Measurements from ENCODE around the gene SHC2. TPM values are rescaled to one million over a fixed set of nuclear protein-coding genes. Genes with fewer than 3 reads are reported as not detected.
A peak's percentile ranks its signal among the peaks of the same experiment; 100 is the strongest.

SHC2 gene
- polyA plus RNA-seq, 1 of the 3 experiments (the other 2 are of a cell fraction): 0.64 TPM

- no peak within 1 kb of the TSS for H3K27ac ChIP-seq (ENCODE audit: low read depth in 2 of 2, low read length in 1 of 2)
- H3K9me3 ChIP-seq: no peaks in the 10 kb centered on the region
- WGBS (ENCODE audit: low lambda C conversion rate): 37% methylated on average over 23 of the region's 33 CpGs
- peaks cover 8% of the 10 kb centered on the region for H3F3A ChIP-seq (replicated peaks; ENCODE audit: insufficient read depth)
- DNase-seq: no peak
- H3K9me2 ChIP-seq: no peaks in the 10 kb centered on the region
- ChIA-PET CTCF (interaction anchor here (0.7 to 4.0 kb wide), 5 partner anchors 11 to 112 kb away, joined by 3 to 31 read pairs (median 4); partner anchors contain the start of gene TPGS1), POLR2A (no interaction called here)
- H3K4me2 ChIP-seq: no peak within 1 kb of the TSS
- H3K4me1 ChIP-seq (ENCODE audit: control insufficient read depth in 1 of 2, insufficient read depth in 2 of 2, low read depth in 1 of 2, low read length in 1 of 2): no peaks in the 10 kb centered on the region; a peak in 1 of 4 replicates
- TF ChIP-seq, protein P1, sequence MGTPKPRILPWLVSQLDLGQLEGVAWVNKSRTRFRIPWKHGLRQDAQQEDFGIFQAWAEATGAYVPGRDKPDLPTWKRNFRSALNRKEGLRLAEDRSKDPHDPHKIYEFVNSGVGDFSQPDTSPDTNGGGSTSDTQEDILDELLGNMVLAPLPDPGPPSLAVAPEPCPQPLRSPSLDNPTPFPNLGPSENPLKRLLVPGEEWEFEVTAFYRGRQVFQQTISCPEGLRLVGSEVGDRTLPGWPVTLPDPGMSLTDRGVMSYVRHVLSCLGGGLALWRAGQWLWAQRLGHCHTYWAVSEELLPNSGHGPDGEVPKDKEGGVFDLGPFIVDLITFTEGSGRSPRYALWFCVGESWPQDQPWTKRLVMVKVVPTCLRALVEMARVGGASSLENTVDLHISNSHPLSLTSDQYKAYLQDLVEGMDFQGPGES (IDR thresholded peaks at IDR 0.05; ENCODE audit: low read depth, low read length): no peak
- TF ChIP-seq PBX3 (IDR thresholded peaks at IDR 0.05): no peak
- TF ChIP-seq SMC3 (IDR thresholded peaks at IDR 0.05; ENCODE audit: low read depth, low read length): no peak
- no peak for TF ChIP-seq MAX (IDR thresholded peaks at IDR 0.05; ENCODE audit: low read depth)
- TF ChIP-seq SIN3A (IDR thresholded peaks at IDR 0.05; ENCODE audit: borderline replicate concordance, low read depth, low read length): no peak
- TF ChIP-seq GATA2 (CRISPR knock-in tag; IDR thresholded peaks at IDR 0.05): no peak
- no peak for TF ChIP-seq RFX5 (IDR thresholded peaks at IDR 0.05; ENCODE audit: low read length)
- TF ChIP-seq, protein P2, sequence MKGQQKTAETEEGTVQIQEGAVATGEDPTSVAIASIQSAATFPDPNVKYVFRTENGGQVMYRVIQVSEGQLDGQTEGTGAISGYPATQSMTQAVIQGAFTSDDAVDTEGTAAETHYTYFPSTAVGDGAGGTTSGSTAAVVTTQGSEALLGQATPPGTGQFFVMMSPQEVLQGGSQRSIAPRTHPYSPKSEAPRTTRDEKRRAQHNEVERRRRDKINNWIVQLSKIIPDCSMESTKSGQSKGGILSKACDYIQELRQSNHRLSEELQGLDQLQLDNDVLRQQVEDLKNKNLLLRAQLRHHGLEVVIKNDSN (IDR thresholded peaks at IDR 0.05; ENCODE audit: borderline replicate concordance, low read depth): no peak
- TF ChIP-seq ELF1 (IDR thresholded peaks at IDR 0.05): no peak
- TF ChIP-seq EP300 (IDR thresholded peaks at IDR 0.05; ENCODE audit: borderline replicate concordance in 1 of 2, low read depth in 1 of 2, low read length in 1 of 2): no peak
- no peak for TF ChIP-seq NFIC (IDR thresholded peaks at IDR 0.05; ENCODE audit: borderline replicate concordance)
- TF ChIP-seq RCOR1 (IDR thresholded peaks at IDR 0.05; ENCODE audit: low read length): no peak
- TF ChIP-seq TAF1 (IDR thresholded peaks at IDR 0.05; ENCODE audit: borderline replicate concordance, low read depth, low read length): no peak
- TF ChIP-seq, protein P3, sequence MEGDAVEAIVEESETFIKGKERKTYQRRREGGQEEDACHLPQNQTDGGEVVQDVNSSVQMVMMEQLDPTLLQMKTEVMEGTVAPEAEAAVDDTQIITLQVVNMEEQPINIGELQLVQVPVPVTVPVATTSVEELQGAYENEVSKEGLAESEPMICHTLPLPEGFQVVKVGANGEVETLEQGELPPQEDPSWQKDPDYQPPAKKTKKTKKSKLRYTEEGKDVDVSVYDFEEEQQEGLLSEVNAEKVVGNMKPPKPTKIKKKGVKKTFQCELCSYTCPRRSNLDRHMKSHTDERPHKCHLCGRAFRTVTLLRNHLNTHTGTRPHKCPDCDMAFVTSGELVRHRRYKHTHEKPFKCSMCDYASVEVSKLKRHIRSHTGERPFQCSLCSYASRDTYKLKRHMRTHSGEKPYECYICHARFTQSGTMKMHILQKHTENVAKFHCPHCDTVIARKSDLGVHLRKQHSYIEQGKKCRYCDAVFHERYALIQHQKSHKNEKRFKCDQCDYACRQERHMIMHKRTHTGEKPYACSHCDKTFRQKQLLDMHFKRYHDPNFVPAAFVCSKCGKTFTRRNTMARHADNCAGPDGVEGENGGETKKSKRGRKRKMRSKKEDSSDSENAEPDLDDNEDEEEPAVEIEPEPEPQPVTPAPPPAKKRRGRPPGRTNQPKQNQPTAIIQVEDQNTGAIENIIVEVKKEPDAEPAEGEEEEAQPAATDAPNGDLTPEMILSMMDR (IDR thresholded peaks at IDR 0.05): no peak
- no peak for TF ChIP-seq MXI1 (IDR thresholded peaks at IDR 0.05; ENCODE audit: low read depth, low read length)
- no peak for TF ChIP-seq FOSL2 (IDR thresholded peaks at IDR 0.05; ENCODE audit: borderline replicate concordance, low read depth)
- no peak for TF ChIP-seq GABPA (IDR thresholded peaks at IDR 0.05; ENCODE audit: low read depth)
- TF ChIP-seq, protein P4, sequence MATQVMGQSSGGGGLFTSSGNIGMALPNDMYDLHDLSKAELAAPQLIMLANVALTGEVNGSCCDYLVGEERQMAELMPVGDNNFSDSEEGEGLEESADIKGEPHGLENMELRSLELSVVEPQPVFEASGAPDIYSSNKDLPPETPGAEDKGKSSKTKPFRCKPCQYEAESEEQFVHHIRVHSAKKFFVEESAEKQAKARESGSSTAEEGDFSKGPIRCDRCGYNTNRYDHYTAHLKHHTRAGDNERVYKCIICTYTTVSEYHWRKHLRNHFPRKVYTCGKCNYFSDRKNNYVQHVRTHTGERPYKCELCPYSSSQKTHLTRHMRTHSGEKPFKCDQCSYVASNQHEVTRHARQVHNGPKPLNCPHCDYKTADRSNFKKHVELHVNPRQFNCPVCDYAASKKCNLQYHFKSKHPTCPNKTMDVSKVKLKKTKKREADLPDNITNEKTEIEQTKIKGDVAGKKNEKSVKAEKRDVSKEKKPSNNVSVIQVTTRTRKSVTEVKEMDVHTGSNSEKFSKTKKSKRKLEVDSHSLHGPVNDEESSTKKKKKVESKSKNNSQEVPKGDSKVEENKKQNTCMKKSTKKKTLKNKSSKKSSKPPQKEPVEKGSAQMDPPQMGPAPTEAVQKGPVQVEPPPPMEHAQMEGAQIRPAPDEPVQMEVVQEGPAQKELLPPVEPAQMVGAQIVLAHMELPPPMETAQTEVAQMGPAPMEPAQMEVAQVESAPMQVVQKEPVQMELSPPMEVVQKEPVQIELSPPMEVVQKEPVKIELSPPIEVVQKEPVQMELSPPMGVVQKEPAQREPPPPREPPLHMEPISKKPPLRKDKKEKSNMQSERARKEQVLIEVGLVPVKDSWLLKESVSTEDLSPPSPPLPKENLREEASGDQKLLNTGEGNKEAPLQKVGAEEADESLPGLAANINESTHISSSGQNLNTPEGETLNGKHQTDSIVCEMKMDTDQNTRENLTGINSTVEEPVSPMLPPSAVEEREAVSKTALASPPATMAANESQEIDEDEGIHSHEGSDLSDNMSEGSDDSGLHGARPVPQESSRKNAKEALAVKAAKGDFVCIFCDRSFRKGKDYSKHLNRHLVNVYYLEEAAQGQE (IDR thresholded peaks at IDR 0.05; ENCODE audit: low read depth, low read length): no peak
- TF ChIP-seq FOXJ3 (CRISPR knock-in tag; IDR thresholded peaks at IDR 0.05): no peak
- TF ChIP-seq MEF2A (IDR thresholded peaks at IDR 0.05; ENCODE audit: borderline replicate concordance, low read depth): no peak
- H3K79me2 ChIP-seq (ENCODE audit: insufficient read depth): no peaks in the 10 kb centered on the region
- no peaks in the 10 kb centered on the region for H4K20me1 ChIP-seq (ENCODE audit: insufficient read depth)
- H3K36me3 ChIP-seq (replicated peaks in 1 of 2; ENCODE audit: control insufficient read depth in 1 of 2, insufficient read depth in 2 of 2, low read length in 1 of 2): no peaks in the 10 kb centered on the region
- no peak within 1 kb of the TSS for H3K9ac ChIP-seq
- no peak within 1 kb of the TSS for H2AFZ ChIP-seq (ENCODE audit: low read depth)
- H3K27me3 ChIP-seq (ENCODE audit: insufficient read depth): peaks cover 6% of the 10 kb centered on the region; the same call in 1 of the 2 replicates
- peak within 1 kb of the TSS in 1 of 2 experiments; percentile 49; a peak in 1 of 4 replicates for H3K4me3 ChIP-seq (ENCODE audit: low read depth in 2 of 2, low read length in 1 of 2)
Measured at GRCh38 chr19:496112-496665, 35.4 kb upstream of the SHC2 start, which contains the start of gene MADCAM1. TSS of gene MADCAM1 (plus strand) at chr19:496486. CDS start at chr19:496500, 14 bp downstream.
